ENCODE results near the gene ARL16.

ARL16 gene

DNA sequence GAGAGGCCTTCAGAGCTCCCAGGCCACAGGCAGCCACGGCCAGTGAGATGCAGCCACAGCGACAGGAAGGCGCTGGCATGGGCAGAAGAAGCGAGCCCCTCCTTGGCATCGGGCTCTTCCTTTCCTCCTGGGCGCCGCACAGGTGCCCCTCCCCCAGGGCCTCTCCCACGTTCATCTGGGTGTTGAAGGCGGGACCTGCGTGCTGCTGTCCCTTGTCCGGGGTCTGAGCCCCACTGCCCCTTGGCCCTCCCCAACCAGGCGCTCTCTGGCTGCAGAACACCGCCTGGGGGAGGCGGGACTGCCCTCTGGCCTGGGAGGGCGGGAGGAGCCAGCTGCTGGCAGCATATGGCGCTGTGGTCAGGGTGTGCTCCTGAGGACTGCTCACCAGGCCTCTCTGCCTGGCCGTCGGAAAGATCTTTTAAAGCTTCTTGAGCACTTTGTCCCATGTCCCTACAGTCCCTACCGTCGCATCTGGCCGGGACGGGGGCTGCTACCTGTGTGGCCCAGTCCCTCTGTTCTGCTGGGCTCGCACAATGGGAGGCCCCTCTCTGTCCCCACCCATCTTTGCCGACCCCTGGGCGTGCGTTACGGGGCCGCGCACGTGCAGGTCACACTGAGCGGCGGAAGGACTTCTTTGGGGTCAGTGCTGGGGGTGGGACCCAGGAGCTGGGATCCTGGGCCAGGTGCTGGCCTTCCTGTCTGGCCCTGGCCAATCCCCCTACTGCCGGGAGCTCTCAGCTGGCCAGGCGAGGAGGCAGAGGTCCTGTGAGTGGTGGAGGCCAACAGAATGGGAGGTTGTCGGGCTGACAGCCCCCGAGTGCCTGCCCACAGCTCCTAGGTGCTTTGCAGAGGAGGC lies 30.2 kb upstream of the ARL16 start:
- no peak for DNase-seq
- in situ Hi-C loops (cut with HindIII; ENCODE audit: low pct_ligation_motif_present, low pct_unique_long_range_greater_than_20kb, low sequenced_read_pairs) = no loop called here

DNA sequence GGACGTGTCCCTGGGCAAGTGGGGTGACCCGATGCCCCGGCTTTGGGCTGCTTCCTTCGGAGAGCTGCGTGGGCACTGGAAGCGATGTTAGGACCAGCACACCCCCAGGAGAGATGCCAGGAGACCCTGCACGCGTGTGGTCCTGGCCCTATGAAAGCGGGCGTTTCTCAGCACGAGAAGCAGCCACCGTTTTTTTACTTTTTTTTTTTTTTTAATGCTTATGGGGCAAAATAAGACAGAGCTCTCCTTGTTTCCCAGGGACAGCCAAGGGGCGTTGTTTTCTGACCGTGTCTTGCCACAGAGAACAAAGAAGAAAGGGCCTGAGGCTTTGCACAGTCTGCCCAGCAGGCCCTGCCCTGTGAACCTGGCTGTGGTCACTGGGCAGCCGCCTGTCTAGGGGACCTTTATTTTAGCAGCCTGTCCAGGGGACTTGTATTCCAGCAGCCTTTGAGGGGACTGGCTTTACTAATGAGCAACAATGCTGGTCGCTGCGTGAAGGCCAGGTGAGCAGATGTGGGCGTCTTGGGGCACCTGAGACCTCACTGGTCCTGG lies 29.5 kb upstream of the ARL16 start:
- in situ Hi-C loops (cut with HindIII; ENCODE audit: low pct_ligation_motif_present, low pct_unique_long_range_greater_than_20kb, low sequenced_read_pairs) = no loop called here
- no peak for DNase-seq

- peak; percentile 53 for DNase-seq
- in situ Hi-C loops (cut with HindIII; ENCODE audit: low pct_ligation_motif_present, low pct_unique_long_range_greater_than_20kb, low sequenced_read_pairs) = no loop called here
These were observed 28.9 kb upstream of the ARL16 start for GRCh38 chr17:81712468-81713003.

DNA sequence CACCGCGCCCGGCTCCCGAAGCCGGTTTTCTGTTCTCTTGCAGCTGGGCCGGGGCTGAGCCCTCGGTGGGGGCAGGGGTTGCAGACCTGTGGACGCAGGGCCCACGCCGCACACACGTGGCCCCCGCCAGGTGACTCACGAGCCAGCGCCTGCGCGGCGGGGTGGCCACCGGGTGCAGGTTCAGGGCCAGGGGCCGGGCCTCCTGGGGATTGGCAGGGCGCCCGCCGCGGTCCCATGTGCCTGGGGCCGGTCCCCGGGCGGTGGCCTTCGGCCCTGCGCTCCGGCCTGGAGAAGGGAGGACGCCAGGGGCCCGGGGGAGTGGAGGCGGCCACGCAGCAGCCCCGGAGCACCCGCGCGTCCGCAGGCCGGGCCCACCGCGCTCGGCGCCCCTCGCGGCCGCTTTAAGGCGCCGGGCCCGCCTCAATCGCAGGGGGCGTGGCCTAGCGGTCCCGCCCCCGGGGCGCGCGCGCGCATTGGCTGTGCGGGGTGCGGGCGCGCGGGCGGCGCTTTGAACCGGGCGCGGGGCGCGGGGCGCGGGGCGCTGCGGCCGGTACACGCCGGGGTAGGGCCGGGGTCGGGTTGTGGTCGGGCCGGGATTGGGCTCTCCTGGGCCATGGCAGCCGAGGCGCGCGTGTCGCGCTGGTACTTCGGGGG lies 28.3 kb upstream of the ARL16 start, which contains the start of gene SLC25A10:
Gene SLC25A10, plus strand, starts transcription at position 471 of the 654 bp plus-strand sequence. Its CDS starts 143 bp downstream, at position 614.
- DNase-seq = peak; percentile 85
- in situ Hi-C loops (cut with HindIII; ENCODE audit: low pct_ligation_motif_present, low pct_unique_long_range_greater_than_20kb, low sequenced_read_pairs) = no loop called here

- in situ Hi-C loops (cut with HindIII; ENCODE audit: low pct_ligation_motif_present, low pct_unique_long_range_greater_than_20kb, low sequenced_read_pairs) = no loop called here
- DNase-seq = no peak
These were observed 27.1 kb upstream of the ARL16 start for GRCh38 chr17:81710514-81711308.

DNA sequence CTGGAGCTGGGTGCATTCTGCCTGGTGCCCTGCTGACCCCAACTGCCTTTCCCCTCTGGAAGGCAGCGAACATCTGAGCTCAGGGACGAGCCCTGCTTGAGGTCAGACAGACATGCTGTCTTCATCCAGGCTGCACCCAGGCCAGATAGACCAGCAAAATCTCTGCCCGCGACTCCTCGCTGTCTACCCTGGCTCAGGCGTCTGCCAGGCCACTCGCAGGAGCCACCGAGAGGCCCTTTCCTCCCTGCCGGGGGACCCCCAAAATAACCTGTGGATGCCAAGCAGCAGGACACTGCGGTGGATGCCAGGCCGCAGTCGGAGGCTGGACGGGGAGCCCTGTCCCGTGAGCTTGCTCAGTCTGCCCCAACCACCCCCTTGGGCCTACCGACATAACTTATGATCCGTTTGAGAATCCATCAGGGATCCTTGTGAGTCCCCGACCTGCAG lies 25.2 kb upstream of the ARL16 start:
- no peak for DNase-seq
- in situ Hi-C loops (cut with HindIII; ENCODE audit: low pct_ligation_motif_present, low pct_unique_long_range_greater_than_20kb, low sequenced_read_pairs) = no loop called here

GRCh38 chr17:81707725-81708646 lies 24.4 kb upstream of the ARL16 start:
- in situ Hi-C loops (cut with HindIII; ENCODE audit: low pct_ligation_motif_present, low pct_unique_long_range_greater_than_20kb, low sequenced_read_pairs) = no loop called here
- no peak for DNase-seq

GRCh38 chr17:81706757-81707624 lies 23.4 kb upstream of the ARL16 start:
- in situ Hi-C loops (cut with HindIII; ENCODE audit: low pct_ligation_motif_present, low pct_unique_long_range_greater_than_20kb, low sequenced_read_pairs) = no loop called here
- no peak for DNase-seq

- DNase-seq = no peak
- in situ Hi-C loops (cut with HindIII; ENCODE audit: low pct_ligation_motif_present, low pct_unique_long_range_greater_than_20kb, low sequenced_read_pairs) = no loop called here
These were observed 22.6 kb upstream of the ARL16 start for GRCh38 chr17:81706232-81706611.

DNA sequence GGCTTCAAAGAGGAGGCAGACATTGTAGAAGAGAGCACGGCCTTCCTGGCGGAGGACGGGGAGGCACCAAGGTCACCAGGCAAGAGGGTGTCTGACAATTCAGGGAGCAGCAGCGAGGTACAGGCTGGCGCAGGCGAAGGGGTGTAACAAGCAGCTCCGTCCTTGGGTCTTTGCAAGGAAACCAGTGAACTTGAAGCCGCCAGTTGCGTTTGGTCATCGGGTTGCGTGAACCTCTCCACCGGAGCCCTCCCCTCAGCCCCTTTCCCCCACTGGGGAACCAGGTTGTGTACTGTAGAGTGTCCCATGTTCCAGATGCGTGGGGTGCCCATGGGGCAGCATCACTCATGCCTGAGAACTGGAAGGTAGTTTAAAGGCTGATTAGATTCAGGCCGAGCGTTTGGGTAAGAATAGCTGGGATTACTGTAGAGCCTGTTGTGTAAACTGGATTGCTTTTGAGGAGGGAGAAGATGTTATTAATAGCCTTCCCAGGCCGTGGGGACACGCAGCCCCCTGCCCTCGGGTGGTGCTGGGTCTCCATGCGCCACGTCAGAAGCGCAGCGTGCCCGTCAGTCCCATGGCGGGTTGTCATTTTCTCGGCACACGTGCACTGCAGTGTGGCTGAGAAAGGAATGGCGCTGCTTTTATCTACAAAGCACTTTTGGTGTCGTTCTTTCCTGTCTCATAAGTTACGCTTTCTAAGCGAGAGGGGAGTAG lies 22.1 kb upstream of the ARL16 start:
- in situ Hi-C loops (cut with HindIII; ENCODE audit: low pct_ligation_motif_present, low pct_unique_long_range_greater_than_20kb, low sequenced_read_pairs) = no loop called here
- no peak for DNase-seq

DNA sequence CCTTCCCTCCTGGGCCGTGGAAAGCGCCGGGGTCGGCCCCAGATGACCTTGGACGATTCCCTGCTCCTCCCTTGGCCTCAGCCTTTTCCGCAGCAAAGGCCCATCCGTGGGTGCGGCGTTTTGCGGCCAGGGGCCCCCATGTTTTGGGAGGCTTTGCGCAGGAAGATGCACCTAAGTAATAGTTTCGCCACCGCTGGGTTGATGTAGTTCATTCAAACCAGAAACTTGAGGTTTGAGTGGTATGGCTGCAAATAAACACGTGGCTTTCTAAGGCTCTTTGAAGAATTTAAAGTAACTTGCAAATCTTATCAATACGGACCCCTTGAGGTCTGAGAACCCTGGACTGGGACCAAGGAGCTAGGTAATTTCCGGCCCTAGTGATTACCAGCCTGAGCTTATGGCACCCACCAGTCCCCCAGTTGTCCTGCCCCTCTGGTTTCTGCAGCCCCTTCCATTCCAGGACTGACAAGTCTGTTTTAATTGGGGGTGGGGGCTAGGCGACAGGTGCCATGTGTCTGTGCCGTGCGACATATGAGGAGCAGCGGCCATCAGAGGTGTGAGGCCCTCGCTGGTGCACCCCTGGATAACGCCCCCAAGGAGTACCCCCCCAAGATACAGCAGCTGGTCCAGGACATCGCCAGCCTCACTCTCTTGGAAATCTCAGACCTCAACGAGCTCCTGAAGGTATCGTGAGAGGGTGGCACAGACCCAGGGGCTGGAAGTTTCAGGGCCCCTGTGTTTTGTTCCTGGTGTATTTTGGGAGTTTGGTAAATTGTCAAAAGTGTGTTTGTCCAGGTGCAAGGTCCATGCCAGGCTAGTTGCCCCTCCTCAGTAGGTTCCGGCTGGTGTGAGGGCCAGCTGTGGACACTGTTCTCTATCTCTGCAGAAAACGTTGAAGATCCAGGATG lies 20.4 kb upstream of the ARL16 start:
- in situ Hi-C loops (cut with HindIII; ENCODE audit: low pct_ligation_motif_present, low pct_unique_long_range_greater_than_20kb, low sequenced_read_pairs) = no loop called here
- DNase-seq = no peak

DNA sequence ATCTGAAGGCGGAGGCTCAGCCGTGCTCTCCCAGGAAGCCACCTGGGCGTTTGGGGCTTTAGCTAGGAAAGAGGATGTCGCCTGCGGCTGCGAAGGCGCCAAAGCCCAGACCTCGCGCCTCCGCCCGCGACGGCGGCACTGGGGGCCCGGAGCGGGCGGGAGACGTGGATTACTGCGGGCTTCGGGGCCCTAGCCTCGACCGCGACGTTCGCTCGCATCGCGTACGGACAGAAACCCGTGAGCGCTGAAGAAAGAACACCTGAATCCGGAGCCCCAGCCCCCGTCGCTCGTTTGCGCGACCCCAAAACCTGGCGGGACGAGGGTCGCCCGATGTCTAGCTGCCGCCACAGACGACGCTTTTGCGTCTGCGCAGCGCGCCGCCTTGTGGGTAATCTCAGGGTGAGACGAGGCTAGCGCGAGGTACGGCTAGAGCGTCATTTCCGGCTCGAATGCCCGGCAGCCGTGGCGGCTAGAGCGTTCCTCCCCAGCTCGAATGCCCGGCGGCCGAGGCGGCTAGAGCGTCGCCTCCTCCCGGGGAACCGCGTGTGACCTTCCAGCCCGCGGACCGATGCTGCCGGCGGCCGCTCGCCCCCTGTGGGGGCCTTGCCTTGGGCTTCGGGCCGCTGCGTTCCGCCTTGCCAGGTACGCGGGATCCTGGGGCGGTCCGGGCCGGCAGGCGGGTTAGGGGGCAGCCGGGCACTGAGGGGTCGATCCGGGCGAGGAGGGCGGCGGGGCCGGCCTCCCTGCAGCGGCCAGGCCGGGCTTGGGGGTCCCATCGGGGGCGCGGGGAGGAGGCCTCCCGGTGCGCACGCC lies 19.5 kb upstream of the ARL16 start, which contains the start of gene MRPL12:
Gene MRPL12, plus strand, starts transcription at position 434 of the 813 bp plus-strand sequence. Its CDS starts 135 bp downstream, at position 569.
- DNase-seq = peak; percentile 94
- in situ Hi-C loops (cut with HindIII; ENCODE audit: low pct_ligation_motif_present, low pct_unique_long_range_greater_than_20kb, low sequenced_read_pairs) = no loop called here

DNA sequence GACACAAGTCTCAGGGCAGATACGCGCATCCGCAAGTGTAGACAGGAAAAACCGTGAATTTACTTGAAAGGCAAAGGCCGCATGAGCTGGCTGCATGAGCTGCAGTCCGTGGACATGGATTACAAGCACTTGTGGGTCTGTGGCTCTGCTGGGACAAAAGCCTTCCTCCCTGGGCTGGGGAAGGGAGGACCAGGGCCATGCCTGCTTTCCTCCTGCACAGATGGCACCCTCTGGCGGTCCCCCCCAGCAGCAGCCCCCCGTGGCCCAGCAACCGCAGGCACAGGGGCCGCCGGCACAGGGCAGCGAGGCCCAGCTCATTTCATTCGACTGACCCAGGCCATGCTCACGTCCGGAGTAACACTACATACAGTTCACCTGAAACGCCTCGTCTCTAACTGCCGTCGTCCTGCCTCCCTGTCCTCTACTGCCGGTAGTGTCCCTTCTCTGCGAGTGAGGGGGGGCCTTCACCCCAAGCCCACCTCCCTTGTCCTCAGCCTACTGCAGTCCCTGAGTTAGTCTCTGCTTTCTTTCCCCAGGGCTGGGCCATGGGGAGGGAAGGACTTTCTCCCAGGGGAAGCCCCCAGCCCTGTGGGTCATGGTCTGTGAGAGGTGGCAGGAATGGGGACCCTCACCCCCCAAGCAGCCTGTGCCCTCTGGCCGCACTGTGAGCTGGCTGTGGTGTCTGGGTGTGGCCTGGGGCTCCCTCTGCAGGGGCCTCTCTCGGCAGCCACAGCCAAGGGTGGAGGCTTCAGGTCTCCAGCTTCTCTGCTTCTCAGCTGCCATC lies 17.9 kb upstream of the ARL16 start:
- in situ Hi-C loops (cut with HindIII; ENCODE audit: low pct_ligation_motif_present, low pct_unique_long_range_greater_than_20kb, low sequenced_read_pairs) = no loop called here
- peak; percentile 37 for DNase-seq

Data from ACHN (cell line).